ENCODE measurements around the gene A2M. TPM values are rescaled to one million over a fixed set of nuclear protein-coding genes. Genes with fewer than 3 reads are reported as not detected.

A2M gene
- total RNA-seq (2014; rRNA removed; shearing (Covaris generic)) (not detected in 2 replicates), polyA plus RNA-seq (2016; fragmentation: Nextera tagmentation; extraction: Ambion mirVana) (0.92 and 1.3 TPM in 2 replicates)
- long read RNA-seq: 0 reads

DNA sequence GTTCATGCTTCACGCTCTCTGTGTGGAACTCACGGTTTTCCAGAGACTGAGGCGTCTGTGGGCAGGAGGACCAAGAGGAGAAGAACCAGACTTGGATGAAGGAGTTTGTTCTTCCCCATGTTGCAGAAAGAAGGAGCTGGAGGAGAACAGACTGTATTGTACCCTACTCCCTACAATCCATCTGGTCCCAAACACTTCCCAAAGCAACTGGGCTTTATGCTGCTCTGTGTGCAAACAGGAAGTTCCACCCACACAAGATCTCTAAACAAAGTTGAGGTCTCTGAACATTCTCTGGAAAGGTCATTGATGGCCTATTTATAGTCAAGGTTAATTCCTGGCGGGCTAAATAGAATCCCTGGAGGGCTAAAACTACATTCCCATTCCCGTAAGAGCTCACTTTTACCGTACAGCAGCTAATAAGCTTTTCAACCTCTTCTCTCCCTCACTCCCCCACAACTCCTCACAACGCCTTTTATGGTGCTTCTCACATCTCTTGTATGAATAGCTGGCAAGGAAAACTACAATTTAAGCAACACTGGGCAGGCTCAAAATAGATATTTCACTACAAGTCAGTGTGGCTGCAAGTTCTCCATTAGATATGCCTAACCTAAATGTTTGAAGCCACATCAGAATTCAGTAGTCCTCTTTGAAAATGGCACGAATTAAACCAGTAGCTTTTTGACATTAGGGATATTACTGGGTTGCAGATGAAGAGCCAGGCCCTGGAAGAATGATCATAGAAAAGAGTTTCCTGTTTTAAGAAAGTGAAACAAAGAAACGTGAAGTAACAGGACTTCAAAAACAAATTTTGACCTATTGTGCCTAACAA is at the start of gene A2M:
A2M (minus strand) TSS at position 189 of the 829 bp plus-strand sequence; CDS start at position 119, 70 bp downstream.
- TF ChIP-seq, protein P1, sequence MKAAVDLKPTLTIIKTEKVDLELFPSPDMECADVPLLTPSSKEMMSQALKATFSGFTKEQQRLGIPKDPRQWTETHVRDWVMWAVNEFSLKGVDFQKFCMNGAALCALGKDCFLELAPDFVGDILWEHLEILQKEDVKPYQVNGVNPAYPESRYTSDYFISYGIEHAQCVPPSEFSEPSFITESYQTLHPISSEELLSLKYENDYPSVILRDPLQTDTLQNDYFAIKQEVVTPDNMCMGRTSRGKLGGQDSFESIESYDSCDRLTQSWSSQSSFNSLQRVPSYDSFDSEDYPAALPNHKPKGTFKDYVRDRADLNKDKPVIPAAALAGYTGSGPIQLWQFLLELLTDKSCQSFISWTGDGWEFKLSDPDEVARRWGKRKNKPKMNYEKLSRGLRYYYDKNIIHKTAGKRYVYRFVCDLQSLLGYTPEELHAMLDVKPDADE (IDR thresholded peaks at IDR 0.05): no peak
- TF ChIP-seq POLR2AphosphoS5 (IDR thresholded peaks at IDR 0.05; ENCODE audit: low read depth): no peak
- TF ChIP-seq STAT1 (IDR thresholded peaks at IDR 0.05; ENCODE audit: unreplicated experiment): no peak
- no peak for TF ChIP-seq NANOG (IDR thresholded peaks at IDR 0.05; ENCODE audit: borderline replicate concordance)
- TF ChIP-seq EZH2 (IDR thresholded peaks at IDR 0.05; ENCODE audit: low read depth, unreplicated experiment): no peak
- TF ChIP-seq CREB1 (CRISPR knock-in tag; IDR thresholded peaks at IDR 0.05; ENCODE audit: low read depth): no peak
- TF ChIP-seq ZNF331 (CRISPR knock-in tag; IDR thresholded peaks at IDR 0.05; ENCODE audit: low read depth): no peak
- TF ChIP-seq EZH2phosphoT487 (IDR thresholded peaks at IDR 0.05; ENCODE audit: unreplicated experiment): no peak
- no peak for TF ChIP-seq JUNB (IDR thresholded peaks at IDR 0.05; ENCODE audit: unreplicated experiment)
- no peak for TF ChIP-seq ZNF114 (CRISPR knock-in tag; IDR thresholded peaks at IDR 0.05)
- no peaks in the 10 kb centered on the region for H3K36me3 ChIP-seq (ENCODE audit: insufficient read depth)
- no peaks in the 10 kb centered on the region for H3K36me3 Mint-ChIP-seq (ENCODE audit: low read depth)
- ATAC-seq (no peak), DNase-seq (ENCODE audit: low spot score) (no peak)
- H3K27me3 Mint-ChIP-seq (ENCODE audit: insufficient read depth, low read depth, poor library complexity): no peaks in the 10 kb centered on the region
- no peaks in the 10 kb centered on the region; the same call in 1 of the 2 replicates for H3K27me3 ChIP-seq (ENCODE audit: insufficient read depth)
- H3K79me2 ChIP-seq (replicated peaks; ENCODE audit: insufficient read depth): no peaks in the 10 kb centered on the region
- H3F3A ChIP-seq (replicated peaks; ENCODE audit: low read depth): no peaks in the 10 kb centered on the region
- H3K4me1 ChIP-seq (ENCODE audit: insufficient read depth): 0 out of 2 replicates have a peak, but pooled peaks cover 6% of the 10 kb centered on the region
- H3K27ac Mint-ChIP-seq: no peak within 1 kb of the TSS
- no peak within 1 kb of the TSS for H3K4me3 Mint-ChIP-seq
- H3K9me3 Mint-ChIP-seq: no peaks in the 10 kb centered on the region
- no peak within 1 kb of the TSS; the same call in 1 of the 2 replicates for H2AFZ ChIP-seq
- no peaks in the 10 kb centered on the region for H4K20me1 ChIP-seq (replicated peaks; ENCODE audit: insufficient read depth)
- H3K9me2 ChIP-seq (ENCODE audit: insufficient read depth): no peaks in the 10 kb centered on the region
- no peak within 1 kb of the TSS for H3K4me3 ChIP-seq
- no peak within 1 kb of the TSS for H3K27ac ChIP-seq (ENCODE audit: low read depth)
- peaks cover 18% of the 10 kb centered on the region for H3K4me1 Mint-ChIP-seq
- H3K4me2 ChIP-seq: no peak within 1 kb of the TSS

DNA sequence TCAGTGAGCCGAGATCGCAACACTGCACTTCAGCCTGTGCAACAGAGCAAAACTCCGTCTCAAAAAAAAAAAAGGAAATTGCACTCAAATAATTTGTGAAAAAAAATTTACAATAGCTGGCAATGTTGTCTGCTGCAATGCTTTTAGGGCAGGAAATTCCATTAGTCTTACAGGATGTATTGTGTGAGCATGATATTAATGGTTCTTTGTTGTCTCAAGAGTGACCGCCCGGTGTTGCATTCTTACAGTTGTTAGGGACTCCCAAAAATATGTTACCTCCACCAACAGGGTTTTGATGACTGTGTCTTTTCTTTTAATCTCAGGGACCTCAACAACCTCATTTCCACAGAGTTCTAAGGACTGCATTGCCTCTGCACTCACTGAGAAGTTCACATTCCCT is 47.7 kb upstream of the A2M start:
- Histone ChIP-seq H3K4me2 (no peak overlapping the region), H3K4me1 (ENCODE audit: insufficient read depth) (peaks cover 13% of the 10 kb centered on the region; the same call in 1 of the 2 replicates), H3K79me2 (replicated peaks; ENCODE audit: insufficient read depth) (no peaks in the 10 kb centered on the region), H3F3A (replicated peaks; ENCODE audit: low read depth) (no peaks in the 10 kb centered on the region), H3K4me3 (no peak overlapping the region), H3K27ac (ENCODE audit: low read depth) (no peak overlapping the region), H4K20me1 (replicated peaks; ENCODE audit: insufficient read depth) (no peaks in the 10 kb centered on the region), H2AFZ (no peak overlapping the region), H3K27me3 (ENCODE audit: insufficient read depth) (no peaks in the 10 kb centered on the region), H3K9me2 (ENCODE audit: insufficient read depth) (peaks cover 5% of the 10 kb centered on the region; the same call in 1 of the 2 replicates), H3K36me3 (ENCODE audit: insufficient read depth) (no peaks in the 10 kb centered on the region)
- no peak for ATAC-seq
- H3K4me3 Mint-ChIP-seq: no peak overlapping the region
- H3K27me3 Mint-ChIP-seq (ENCODE audit: insufficient read depth, low read depth, poor library complexity): peaks cover 7% of the 10 kb centered on the region
- no peak overlapping the region for H3K27ac Mint-ChIP-seq
- no peak for DNase-seq (ENCODE audit: low spot score)
- H3K4me1 Mint-ChIP-seq: peaks cover 22% of the 10 kb centered on the region
- H3K36me3 Mint-ChIP-seq (ENCODE audit: low read depth): peaks cover 4% of the 10 kb centered on the region; the same call in 2 of the 3 replicates
- no peaks in the 10 kb centered on the region for H3K9me3 Mint-ChIP-seq
- TF ChIP-seq POLR2AphosphoS5 (IDR thresholded peaks at IDR 0.05; ENCODE audit: low read depth) (no peak), STAT1 (IDR thresholded peaks at IDR 0.05; ENCODE audit: unreplicated experiment) (no peak), CREB1 (CRISPR knock-in tag; IDR thresholded peaks at IDR 0.05; ENCODE audit: low read depth) (no peak)
- TF ChIP-seq, protein P2, sequence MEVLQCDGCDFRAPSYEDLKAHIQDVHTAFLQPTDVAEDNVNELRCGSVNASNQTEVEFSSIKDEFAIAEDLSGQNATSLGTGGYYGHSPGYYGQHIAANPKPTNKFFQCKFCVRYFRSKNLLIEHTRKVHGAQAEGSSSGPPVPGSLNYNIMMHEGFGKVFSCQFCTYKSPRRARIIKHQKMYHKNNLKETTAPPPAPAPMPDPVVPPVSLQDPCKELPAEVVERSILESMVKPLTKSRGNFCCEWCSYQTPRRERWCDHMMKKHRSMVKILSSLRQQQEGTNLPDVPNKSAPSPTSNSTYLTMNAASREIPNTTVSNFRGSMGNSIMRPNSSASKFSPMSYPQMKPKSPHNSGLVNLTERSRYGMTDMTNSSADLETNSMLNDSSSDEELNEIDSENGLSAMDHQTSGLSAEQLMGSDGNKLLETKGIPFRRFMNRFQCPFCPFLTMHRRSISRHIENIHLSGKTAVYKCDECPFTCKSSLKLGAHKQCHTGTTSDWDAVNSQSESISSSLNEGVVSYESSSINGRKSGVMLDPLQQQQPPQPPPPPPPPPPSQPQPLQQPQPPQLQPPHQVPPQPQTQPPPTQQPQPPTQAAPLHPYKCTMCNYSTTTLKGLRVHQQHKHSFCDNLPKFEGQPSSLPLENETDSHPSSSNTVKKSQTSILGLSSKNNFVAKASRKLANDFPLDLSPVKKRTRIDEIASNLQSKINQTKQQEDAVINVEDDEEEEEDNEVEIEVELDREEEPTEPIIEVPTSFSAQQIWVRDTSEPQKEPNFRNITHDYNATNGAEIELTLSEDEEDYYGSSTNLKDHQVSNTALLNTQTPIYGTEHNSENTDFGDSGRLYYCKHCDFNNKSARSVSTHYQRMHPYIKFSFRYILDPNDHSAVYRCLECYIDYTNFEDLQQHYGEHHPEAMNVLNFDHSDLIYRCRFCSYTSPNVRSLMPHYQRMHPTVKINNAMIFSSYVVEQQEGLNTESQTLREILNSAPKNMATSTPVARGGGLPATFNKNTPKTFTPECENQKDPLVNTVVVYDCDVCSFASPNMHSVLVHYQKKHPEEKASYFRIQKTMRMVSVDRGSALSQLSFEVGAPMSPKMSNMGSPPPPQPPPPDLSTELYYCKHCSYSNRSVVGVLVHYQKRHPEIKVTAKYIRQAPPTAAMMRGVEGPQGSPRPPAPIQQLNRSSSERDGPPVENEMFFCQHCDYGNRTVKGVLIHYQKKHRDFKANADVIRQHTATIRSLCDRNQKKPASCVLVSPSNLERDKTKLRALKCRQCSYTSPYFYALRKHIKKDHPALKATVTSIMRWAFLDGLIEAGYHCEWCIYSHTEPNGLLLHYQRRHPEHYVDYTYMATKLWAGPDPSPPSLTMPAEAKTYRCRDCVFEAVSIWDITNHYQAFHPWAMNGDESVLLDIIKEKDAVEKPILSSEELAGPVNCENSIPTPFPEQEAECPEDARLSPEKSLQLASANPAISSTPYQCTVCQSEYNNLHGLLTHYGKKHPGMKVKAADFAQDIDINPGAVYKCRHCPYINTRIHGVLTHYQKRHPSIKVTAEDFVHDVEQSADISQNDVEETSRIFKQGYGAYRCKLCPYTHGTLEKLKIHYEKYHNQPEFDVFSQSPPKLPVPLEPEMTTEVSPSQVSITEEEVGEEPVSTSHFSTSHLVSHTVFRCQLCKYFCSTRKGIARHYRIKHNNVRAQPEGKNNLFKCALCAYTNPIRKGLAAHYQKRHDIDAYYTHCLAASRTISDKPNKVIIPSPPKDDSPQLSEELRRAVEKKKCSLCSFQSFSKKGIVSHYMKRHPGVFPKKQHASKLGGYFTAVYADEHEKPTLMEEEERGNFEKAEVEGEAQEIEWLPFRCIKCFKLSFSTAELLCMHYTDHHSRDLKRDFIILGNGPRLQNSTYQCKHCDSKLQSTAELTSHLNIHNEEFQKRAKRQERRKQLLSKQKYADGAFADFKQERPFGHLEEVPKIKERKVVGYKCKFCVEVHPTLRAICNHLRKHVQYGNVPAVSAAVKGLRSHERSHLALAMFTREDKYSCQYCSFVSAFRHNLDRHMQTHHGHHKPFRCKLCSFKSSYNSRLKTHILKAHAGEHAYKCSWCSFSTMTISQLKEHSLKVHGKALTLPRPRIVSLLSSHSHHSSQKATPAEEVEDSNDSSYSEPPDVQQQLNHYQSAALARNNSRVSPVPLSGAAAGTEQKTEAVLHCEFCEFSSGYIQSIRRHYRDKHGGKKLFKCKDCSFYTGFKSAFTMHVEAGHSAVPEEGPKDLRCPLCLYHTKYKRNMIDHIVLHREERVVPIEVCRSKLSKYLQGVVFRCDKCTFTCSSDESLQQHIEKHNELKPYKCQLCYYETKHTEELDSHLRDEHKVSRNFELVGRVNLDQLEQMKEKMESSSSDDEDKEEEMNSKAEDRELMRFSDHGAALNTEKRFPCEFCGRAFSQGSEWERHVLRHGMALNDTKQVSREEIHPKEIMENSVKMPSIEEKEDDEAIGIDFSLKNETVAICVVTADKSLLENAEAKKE (CRISPR knock-in tag; IDR thresholded peaks at IDR 0.05): no peak
- TF ChIP-seq, protein P3, sequence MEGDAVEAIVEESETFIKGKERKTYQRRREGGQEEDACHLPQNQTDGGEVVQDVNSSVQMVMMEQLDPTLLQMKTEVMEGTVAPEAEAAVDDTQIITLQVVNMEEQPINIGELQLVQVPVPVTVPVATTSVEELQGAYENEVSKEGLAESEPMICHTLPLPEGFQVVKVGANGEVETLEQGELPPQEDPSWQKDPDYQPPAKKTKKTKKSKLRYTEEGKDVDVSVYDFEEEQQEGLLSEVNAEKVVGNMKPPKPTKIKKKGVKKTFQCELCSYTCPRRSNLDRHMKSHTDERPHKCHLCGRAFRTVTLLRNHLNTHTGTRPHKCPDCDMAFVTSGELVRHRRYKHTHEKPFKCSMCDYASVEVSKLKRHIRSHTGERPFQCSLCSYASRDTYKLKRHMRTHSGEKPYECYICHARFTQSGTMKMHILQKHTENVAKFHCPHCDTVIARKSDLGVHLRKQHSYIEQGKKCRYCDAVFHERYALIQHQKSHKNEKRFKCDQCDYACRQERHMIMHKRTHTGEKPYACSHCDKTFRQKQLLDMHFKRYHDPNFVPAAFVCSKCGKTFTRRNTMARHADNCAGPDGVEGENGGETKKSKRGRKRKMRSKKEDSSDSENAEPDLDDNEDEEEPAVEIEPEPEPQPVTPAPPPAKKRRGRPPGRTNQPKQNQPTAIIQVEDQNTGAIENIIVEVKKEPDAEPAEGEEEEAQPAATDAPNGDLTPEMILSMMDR (conservative IDR thresholded peaks at IDR 0.05; ENCODE audit: low read depth in 2 of 2): no peak

All from GM23338 (cell line).